Inflammatory macrophage (primary cell): ENCODE data around the gene SUPT3H.

ENCODE experiments used
- DNase-seq, 2 donors: peaks; one replicate each; pipeline ENCODE4 v3.0.0-alpha.2; 2020 to 2022
- total RNA-seq, 18 experiments: gene quantifications; one replicate each; lab custom pipeline; 2026; ENCODE audit warnings: mixed read lengths in 6 of 18, inconsistent platforms in 2 of 18; lab: John Stamatoyannopoulos, UW

Gene SUPT3H
- 1.2 to 2.6 (median 2.0) reads per million in 18 experiments for total RNA-seq

DNA sequence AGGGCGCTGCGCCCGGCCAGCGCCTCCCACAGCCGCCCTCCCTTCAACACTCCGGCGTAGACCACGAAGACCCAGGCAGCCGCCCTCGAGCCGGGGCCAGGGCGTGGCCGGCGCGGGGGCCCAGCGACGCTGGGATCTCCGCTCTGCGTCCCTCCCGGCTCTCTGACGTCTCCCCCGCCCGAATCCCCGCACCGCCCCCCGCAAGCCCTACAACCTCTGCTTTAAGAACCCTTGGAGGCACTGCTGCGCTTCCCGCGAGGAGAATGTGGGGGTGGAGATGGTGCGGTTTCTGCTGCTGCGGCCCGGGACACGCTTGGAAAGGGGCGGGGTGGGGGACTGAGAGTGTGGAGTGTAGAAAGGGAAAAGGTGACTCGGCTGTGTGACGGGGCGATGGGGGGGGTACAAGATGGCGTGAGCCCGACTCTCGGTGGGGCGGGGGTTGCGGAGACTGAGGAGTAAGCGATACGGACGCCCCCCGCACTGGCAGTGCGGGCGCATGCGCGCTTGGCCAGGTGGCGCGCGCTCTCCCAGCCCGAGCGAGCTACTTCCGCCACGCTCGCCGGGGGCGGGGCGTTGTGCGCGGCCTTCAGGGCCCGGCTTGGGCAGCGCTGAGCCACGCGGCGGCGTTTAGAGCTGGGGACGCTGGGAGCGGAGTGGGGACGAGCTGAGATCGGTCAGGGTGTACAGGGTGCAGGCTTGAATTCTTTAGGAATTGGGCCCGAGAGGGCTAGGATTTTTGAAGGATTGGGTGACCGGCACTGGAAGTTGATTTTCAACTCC, at the start of gene SUPT3H:
Gene SUPT3H (minus strand): TSS at position 381 of the 780 bp plus-strand sequence.
- peak; percentile 94 to 97 for DNase-seq

DNA sequence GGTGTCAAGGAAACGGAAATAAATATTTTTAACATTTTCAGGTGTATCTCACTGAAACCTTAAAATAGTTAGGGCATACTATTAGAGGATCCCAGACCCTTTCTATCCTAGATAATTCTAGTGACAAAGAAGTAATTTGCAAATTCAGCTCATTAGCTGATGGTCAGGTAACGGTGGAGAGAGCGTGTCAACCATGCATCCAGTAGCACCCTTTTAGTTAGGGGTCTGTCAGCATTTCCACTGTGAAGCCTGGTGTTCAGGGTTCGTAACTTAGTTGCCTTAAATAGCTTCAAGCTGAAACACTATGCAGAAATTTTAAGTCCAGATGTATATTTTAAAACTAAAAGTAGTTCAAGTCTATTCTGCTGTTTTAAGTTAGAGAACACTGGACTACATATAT, 48.5 kb upstream of the SUPT3H start:
- no peak for DNase-seq

DNA sequence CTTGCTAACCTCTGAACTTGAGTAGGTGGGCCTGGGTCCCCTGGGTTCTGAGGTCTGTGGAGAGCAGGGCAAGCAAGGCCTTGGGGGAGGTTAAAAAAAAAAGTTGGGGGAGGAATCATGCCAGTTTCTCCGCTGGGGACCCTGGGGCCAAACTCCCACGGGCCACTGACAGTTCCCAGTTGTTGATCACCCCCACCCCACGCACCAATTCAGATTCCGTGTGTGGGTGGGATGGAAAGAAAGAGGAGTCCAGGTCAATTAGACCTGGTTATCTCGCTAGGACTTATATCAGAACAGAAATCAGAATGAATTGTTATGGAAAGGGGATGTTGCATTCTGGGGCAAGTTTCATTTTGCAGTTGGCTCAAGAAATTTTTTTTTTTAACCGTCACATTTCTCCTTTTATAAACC, 46.7 kb upstream of the SUPT3H start:
- no peak for DNase-seq

GRCh38 chr6:45423824-45424450, 46.2 kb upstream of the SUPT3H start:
- no peak for DNase-seq

DNA sequence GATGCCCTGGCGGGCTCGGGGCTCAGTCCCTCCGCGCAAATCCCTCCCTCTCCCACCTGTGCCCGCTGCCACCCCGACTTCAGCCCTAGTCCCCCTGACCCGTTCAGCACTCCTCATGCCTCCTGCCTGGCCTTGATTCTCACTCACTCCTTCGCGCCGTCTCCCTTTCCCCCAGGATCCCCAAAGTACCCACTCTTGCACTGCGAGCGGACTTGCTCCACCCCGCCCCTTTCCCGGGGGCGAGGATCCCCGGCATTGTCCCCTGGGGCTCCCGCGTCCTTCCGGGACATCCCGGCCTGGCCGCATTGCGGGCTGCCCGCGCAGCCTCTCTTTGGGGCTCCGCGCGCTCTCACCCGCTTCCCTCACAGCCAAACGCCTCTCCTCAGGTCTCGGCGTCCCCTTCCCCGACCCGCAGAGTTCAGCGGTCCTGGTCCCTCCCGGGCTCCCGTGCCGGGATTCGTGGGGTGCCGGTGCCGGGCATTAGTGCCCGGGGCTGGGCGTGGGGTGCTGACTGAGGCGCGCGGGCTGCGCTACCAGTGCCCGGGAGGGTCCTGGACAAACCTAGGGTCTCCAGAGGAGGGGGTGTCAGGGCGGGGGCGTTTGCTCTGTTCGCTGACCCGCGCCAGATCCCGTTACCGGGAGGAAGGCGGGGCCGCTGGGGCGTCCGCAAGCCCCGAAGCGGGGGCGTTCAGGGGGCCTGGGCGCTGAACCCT, 45.5 kb upstream of the SUPT3H start:
- DNase-seq, result no peak

DNA sequence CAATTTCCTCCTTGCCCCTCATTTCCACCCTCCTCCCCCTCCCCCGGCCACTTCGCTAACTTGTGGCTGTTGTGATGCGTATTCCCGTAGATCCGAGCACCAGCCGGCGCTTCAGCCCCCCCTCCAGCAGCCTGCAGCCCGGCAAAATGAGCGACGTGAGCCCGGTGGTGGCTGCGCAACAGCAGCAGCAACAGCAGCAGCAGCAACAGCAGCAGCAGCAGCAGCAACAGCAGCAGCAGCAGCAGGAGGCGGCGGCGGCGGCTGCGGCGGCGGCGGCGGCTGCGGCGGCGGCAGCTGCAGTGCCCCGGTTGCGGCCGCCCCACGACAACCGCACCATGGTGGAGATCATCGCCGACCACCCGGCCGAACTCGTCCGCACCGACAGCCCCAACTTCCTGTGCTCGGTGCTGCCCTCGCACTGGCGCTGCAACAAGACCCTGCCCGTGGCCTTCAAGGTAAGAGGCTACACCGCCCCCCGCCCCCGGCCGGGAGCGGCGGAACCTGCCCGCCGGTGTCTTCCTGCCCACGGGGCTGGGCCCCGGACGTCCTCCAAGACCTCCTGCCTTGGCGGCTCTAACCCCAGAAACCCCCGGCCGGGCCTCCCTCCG, 44.9 kb upstream of the SUPT3H start:
- peak in 1 of 2 donors; percentile 49 for DNase-seq

GRCh38 chr6:45421709-45422502, 44.2 kb upstream of the SUPT3H start:
- peak in 1 of 2 donors; percentile 37 for DNase-seq

GRCh38 chr6:45420909-45421708, 43.4 kb upstream of the SUPT3H start:
- DNase-seq, result no peak

- DNase-seq, result peak in 1 of 2 donors; percentile 40
Measured at GRCh38 chr6:45420083-45420908, 42.6 kb upstream of the SUPT3H start.

- peak; percentile 68 to 77 for DNase-seq
Measured at GRCh38 chr6:45419571-45420082, 41.9 kb upstream of the SUPT3H start.

GRCh38 chr6:45417436-45417835, 39.7 kb upstream of the SUPT3H start:
- no peak for DNase-seq

GRCh38 chr6:45416700-45417099, 39.0 kb upstream of the SUPT3H start:
- DNase-seq, result no peak

DNA sequence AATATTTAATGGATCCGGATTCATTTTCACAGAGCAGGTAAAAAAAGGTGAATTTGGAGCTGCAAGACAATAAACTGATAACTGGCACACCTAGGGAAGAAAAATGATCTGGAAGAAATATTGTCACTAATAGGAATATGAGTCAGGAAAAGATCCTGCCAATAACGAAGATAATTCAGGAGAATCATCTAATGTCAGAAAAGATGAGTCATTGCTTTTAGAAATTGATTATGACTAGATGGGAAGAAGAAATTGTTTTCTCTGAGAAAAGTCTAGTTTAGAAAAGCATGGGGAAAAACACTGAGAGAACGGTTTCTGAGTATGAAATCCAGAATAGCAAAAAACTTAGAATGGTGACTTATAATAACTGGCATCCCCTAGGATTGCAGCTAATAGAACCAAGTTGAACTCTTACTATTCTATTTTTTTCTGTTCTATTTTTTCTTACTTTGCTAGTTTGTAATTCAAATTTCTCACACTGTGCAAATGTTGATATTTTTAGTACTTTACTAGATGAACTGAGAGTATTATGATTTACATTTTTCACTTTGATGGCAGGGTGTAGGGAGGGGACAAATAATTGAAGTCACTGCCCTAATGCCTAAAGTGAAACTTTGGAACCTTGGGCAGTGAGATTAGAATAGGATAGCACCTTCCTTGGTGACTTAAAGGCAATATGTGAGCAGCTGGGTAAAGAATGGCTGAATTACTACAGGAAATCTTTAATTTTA, 38.2 kb upstream of the SUPT3H start:
- no peak for DNase-seq

DNA sequence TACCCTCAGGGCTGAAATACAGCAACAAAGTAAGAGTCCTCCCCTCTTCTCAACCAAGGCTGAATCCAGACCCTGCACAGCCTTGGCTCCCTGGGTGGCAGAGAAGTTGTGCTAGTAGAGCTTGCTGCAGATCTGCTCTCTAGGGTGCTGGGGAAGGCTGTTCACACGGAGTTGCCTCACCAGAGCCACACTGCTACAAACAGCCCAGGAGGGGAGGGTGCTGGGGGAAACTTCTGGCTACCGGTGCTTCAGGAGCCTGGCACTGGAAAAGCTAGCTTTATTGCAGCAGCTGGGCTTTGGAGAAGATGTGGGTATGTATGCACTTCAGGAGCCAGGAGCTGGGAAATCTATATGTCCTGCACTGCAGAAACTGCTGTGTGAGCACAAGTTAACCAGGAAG, 37.6 kb upstream of the SUPT3H start:
- no peak for DNase-seq

- DNase-seq, result no peak
Measured at GRCh38 chr6:45411959-45412358, 34.2 kb upstream of the SUPT3H start.

DNA sequence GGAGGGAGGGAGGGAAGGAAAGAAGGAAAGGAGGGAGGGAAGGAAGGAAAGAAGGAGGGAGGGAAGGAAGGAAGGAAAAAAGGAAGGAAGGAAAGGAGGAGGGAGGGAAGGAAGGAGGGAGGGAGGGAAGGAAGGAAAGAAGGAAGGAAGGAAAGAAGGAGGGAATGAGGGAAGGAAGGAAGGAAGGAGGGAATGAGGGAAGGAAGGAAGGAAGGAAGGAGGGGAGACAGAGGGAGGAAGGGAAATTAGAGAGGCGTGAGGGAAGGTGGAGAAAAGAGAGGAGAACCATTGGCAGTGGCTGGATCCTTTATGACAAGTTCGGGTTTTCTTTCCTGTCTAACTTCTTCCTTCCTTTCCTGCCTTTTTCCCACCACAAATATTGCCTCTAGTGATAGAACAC, 22.3 kb upstream of the SUPT3H start:
- no peak for DNase-seq

GRCh38 chr6:45398075-45398813, 20.5 kb upstream of the SUPT3H start:
- no peak for DNase-seq

DNA sequence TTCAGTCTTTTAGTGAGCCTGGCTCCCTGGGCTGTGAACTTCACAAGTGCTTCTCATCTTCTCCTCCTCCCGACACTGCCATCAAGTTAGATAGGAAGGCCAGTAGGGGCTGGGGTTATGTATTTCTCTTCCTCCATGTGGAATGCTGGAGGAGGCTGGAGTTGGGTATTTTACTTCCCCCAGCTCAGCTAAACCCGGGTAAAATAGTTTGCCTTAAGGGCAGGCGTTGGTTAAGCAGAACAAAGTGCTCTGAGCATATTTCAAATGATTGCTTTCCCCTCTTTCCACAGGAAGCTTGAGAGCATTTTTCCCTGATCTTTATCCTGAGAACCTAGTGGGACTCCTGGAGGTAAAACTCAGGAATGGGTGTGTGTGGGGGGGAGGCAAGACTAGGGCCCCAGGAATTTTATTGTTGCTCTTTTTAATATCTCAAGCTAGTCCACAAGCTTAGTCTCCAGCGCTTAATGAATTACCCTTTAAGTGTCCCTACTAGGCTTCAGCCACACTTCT, 16.9 kb upstream of the SUPT3H start:
- DNase-seq, result no peak
